Cardiac atrium fibroblast (primary cell): Measurements from ENCODE around the gene MEN1. TPM values are rescaled to one million over a fixed set of nuclear protein-coding genes. Genes with fewer than 3 reads are reported as not detected.

Experiments
- total RNA-seq: library from RNA; depleted of rRNA; stranded (reverse); fragments of >200 nt; gene quantifications from 2 replicates; pipeline ENCODE4 v1.2.3, GENCODE V29; 2015

Gene MEN1
- 16.0 and 19.5 TPM in 2 replicates for total RNA-seq

DNA sequence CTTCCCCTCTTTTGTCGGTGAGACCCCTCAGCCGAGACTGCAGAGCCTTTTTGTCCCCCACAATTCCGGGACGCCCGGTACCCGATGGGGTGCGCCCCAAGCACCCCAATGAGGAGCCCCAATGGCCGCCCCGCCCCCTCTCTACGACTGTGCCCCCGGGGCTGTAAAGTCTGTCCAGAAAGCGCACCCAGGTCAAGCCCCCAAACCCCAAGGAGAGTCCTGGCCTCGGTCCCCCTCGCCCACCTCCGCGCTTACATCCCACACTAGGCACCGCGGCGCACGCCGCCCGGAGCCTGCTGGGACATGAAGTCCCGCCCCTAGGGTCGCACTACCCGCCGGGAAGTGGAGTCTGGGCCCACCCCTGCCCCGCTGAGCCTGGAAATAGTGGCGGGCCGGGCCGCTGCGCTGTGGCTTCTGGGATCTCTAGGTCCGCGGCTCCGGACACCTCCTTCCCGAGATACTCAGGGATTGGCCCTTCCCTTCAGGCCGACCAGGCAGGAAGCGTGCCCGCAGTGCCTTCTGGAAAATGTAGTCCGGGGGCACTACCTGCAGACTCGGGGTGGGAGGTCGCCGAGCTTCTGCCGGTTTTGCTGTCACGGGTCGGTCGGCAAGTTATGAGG is at the start of gene MEN1:
Gene MEN1 (minus strand): TSS at position 281 of the 620 bp plus-strand sequence. CDS start 442 bp downstream, outside the sequence.

GRCh38 chr11:64844330-64845128 is 34.2 kb upstream of the MEN1 start, which contains the start of gene CDC42BPG:
CDC42BPG (minus strand) TSS chr11:64844653; CDS start chr11:64844569, 84 bp downstream.

DNA sequence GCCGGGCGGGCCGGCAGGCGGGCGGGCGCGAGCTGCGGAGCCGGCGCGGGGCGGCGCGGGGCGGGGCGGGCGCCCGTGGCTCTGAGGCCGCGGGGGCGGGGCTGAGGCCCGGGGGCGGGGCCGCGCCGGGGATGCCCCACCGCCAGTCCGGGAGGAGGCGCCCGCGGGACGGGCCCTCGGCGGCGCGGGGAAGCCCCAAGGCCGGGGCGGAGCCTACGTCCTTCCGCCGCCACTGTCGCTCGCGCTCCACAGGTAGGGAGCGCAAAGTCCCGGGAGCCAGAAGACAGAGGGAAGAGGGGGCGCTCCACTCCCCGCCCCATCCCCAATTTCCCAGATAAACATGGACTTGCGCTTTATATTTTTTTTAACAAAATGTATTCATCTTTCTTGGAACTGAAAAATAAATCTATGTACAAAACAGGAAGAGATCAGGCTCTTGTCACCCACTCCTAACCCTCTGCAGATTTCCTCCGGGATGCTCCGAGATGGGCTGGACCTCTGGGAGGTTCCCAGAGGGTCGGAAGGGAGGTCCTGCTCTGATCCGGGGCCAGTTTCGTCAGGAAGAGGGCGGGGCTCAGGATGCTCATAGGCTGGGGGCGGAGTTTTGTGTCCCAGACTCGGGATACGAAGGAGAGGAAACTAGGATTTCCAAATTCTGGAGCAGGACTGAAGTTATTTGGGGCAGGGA is 7.0 kb downstream of the MEN1 start, which contains the start of gene MAP4K2:
Gene MAP4K2 (minus strand): TSS at position 57 of the 688 bp plus-strand sequence. CDS start 65 bp downstream, outside the sequence.

DNA sequence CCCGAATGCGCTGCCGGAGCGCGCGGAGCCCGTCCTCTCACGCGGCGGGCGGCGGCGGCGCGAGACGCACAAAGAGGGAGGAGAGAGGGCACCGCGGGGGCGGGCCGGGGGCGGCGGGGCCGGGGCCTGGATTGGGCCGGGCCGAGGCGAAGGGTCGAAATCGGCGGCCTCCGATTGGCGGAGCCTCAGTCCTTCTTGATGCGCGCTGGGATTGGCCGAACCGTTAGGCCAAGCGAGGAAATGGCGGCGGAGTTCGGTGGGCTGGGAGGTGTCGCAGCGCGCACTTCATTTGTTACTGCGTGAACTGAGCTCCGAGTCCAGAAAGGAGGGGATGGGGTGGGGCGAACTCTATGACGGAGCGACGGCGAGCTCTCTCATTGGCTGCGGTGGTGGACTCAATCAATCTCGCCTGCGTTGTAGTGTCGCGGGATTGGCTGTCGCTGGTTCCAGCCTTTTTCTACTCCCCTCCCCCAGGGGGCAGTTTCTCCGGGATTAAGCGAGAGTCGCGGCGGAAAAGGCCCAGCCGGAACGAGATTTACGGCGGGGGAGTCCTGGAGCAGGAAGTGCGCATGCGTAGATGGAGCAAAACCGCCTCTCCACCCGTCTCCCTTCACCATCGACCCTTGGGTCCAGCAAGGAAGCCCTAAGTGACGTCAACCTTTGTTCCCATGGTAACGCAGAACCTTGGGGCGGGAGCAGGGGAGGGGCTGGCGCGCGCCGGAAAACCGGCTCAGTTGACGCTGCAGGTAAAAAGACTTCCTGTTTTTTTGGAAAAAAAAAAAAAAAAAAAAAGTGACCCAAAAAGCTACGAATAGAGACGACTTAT is 31.7 kb downstream of the MEN1 start, which contains the start of gene SF1:
Gene SF1 (minus strand): TSS at position 70 of the 826 bp plus-strand sequence. CDS start 150 bp downstream, outside the sequence.

GRCh38 chr11:64759722-64760719 is 50.3 kb downstream of the MEN1 start, which contains the start of gene PYGM:
PYGM (minus strand) TSS chr11:64759974; CDS start chr11:64759898, 76 bp downstream.

Other genes starting within 250 kb of the MEN1 start
- not detected in 2 replicates for gene SLC22A12, start 219.3 kb downstream of the MEN1 start, total RNA-seq
- gene NRXN2, start 87.4 kb downstream of the MEN1 start, total RNA-seq: 0.18 and 2.9 TPM in 2 replicates
- 3.4 and 5.6 TPM in 2 replicates for gene RASGRP2, start 66.4 kb downstream of the MEN1 start, total RNA-seq
- 5.8 and 9.7 TPM in 2 replicates for gene PYGM, start 50.6 kb downstream of the MEN1 start, total RNA-seq
- gene SF1, start 32.0 kb downstream of the MEN1 start, total RNA-seq: 130 and 140 TPM in 2 replicates
- 12.1 and 13.3 TPM in 2 replicates for gene MAP4K2, start 7.3 kb downstream of the MEN1 start, total RNA-seq
- gene CDC42BPG, start 34.1 kb upstream of the MEN1 start, total RNA-seq: under 0.01 TPM in 1 of 2 replicates, not detected in the other
- gene EHD1, start 68.1 kb upstream of the MEN1 start, total RNA-seq: 63.7 and 84.1 TPM in 2 replicates
- 13.2 and 18.1 TPM in 2 replicates for gene ATG2A, start 106.7 kb upstream of the MEN1 start, total RNA-seq
- gene PPP2R5B, start 114.1 kb upstream of the MEN1 start, total RNA-seq: 24.9 and 27.9 TPM in 2 replicates
- 2.6 TPM in 1 of 2 replicates, not detected in the other for gene GPHA2, start 125.3 kb upstream of the MEN1 start, total RNA-seq
- not detected in 2 replicates for gene MAJIN, start 161.6 kb upstream of the MEN1 start, total RNA-seq
- 0.16 TPM in 1 of 2 replicates, not detected in the other for gene BATF2, start 186.4 kb upstream of the MEN1 start, total RNA-seq
- 97.5 and 157 TPM in 2 replicates for gene ARL2, start 203.6 kb upstream of the MEN1 start, total RNA-seq
- gene SNX15, start 216.9 kb upstream of the MEN1 start, total RNA-seq: 10.0 and 12.8 TPM in 2 replicates
- 10.4 and 10.5 TPM in 2 replicates for gene SAC3D1, start 230.7 kb upstream of the MEN1 start, total RNA-seq
- 19.1 and 24.6 TPM in 2 replicates for gene NAALADL1, start 248.0 kb upstream of the MEN1 start, total RNA-seq